ENCODE measurements around the gene PLK4.
A peak's percentile ranks its signal among the peaks of the same experiment; 100 is the strongest.
"Not testable (repeated sequence)": the region's sequence is repeated elsewhere in the genome, so short reads cannot be mapped to it uniquely, and the experiment has no call there.

PLK4 gene

DNA sequence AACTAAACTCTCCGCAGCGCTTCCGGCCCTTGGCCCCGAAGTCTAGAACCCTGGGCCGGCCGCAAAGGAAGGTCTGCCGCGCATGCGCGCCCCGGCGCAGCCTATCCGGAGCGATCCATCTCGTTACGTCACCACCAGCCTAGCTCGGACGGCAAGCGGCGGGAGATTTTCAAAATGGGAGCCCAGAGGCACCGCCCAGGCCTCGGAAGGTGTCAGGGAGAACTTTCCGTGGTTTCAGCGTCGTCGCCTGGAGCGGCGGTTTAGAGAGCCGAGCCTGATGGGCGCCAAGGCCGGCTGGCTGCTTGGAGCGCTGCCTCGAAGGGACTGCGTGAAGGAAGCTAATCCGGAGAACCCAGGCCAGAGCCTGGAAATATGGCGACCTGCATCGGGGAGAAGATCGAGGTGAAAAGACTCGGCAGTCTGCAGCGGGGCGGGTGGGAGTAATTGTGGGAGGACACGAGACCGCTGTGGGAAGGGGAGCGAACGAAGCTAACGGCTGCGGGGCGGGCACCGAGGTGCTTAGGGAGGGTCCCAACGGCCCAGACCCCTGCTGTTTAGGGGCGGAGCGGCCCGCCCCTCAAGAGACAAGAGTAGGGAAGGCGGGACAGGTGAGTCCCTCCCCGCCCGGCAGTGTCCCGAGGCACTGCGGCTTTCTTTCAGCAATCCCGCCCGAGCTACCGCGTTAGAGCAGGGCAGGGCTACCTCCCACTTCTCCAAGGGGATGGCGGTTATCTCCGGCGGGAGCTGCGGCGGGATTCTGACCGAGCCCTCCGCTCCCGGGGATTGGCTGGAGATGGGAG, at the start of gene PLK4:
Gene PLK4 (plus strand): TSS at position 131 of the 800 bp plus-strand sequence. CDS start 242 bp downstream, at position 373.
- peak; percentile 84 for DNase-seq

DNA sequence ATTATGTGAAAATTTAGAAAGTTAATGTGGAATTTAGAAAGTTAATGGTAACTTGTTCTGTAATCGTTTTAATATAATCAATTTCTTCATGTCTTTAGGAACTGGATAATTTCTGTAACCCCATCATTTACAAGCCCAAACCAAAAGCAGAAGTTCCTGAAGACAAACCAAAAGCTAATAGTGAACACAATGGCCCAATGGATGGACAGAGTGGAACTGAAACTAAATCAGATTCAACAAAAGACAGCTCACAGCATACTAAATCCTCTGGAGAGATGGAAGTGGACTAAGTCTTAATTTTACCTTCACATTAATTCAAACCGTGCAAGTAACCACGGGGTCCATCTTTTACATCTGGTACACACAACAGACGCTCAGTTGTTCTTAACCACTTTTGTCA, 48.1 kb upstream of the PLK4 start:
- no peak for DNase-seq

DNA sequence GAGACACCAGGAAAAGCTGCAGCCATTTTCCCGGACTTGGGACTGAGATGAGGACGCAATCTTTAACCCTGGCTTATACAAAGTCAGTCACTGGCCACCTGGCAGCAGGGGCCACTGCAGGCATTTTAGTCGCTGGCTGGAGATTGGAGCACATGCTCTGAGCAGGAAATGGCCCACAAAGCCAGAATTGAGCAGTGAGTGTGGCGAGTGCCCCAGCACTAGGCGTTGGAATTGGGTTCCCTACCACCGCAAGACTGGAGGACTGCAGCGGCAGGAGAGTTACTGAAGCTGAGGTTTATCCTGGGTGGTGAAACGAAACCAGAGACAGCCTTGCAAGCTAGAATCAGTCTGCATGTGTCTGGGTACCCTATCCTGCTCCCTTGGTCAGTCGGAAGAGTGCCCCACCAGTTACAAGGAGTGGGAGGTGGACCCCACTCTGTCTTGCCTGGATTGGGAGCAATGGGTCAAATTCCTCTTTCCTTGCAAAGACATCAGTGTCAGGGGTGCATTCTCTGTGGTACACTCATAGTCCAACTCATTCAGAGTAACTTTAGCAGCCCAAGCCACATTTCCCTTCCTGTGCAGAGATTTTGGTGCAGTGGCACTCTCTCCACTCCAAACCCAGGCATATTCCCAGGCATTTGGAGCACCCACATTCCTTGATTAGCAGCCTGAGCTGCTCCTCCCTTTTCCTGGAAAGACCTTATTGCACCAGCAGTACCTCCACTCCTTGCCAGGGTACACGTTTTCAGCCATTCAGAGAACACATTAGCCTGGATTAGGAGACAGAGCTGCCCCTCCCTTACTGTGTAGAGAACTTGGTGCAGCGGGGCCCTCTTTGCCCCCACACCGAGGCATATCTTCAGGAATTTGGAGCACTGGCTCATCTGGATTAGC, 36.7 kb upstream of the PLK4 start:
- no peak for DNase-seq

DNA sequence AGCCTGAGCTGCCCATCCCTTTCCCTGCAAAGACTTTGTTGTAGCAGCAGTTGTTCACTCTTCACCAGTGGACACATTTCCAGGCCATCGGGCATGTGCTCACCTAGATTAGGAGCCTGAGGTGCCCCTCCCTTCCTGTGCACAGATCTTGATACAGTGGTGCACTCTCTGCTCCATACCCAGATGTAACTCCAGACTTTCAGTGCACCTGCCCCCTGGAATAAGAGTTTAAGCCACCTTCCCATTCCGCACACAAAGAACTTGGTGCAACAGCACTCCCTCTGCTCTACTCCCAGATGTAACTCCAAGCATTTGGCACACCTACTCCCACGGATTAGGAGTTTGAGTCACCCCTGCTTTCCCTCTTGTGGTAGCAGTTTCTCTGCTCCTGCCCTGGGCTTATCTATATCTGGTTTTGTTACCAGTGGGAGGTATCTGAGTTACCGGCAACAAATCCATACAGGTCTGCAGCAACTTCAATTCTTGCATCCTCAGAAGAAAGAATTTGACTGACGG, 36.0 kb upstream of the PLK4 start:
- DNase-seq = no peak

DNA sequence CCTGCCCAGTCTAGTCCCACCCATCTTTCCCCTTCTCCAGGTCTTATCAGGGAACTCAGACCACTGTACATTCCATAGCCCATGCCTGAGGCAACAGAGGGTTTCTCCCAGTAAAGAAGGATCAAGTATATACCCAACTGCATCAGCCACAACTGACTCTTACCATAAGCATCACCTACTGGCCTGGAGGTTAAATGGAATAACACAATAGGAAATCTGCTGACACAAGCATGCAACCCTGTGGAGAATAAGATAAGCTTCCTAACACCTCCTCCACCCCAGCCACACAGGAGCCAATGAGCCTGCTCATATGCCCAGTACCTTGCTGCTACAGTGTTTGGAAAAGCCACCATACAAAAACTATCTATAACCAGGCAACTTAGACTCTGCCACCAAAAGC, 34.6 kb upstream of the PLK4 start:
- no peak for DNase-seq

DNA sequence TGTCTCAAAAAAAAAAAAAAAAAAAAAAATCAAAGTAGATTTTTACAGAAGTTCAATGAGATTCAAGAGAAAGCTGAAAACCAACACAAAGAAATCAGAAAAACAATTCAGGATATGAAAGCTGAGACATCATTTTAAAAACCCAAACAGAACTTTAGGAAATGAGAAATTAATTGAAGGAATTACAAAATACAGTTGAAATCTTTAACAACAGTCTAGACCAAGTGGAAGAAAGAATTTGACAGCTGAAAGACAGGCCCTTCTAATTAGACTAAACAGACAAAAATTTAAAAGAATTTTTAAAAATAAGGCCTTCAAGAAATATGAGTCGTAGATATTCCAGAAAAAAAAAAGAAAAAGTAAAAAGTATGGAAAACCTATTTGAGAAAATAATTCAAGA, 33.9 kb upstream of the PLK4 start:
- DNase-seq = no peak

DNA sequence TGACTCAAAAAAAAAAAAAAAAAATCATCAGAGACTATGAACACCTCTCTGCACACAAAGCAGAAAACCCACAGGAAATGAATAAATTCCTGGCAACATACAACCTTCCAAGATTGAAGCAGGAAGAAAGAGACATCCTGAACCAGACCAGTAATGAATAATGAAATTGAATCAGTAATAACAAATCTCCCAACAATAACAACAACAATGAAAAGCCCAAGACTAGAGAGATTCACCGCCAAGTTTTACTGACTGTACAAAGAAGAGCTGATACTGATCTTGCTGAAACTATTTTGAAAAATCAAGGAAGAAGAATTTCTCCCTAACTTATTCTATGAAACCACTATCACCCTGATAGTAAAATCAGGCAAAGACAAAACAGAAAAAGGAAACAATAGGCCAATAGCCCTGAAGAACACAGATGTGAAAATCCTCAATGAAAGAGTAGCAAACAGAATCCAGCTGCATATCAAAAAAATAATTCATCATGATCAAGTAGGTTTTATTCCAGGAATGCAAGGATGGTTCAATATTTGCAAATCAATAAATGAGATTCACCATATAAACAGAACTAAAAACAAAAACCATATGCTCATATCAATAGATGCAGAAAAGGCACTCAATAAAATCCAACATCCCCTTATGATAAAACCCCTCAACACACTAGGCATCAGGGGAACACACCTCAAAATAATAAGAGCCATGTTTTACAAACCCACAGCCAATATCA, 31.0 kb upstream of the PLK4 start:
- DNase-seq = no peak

DNA sequence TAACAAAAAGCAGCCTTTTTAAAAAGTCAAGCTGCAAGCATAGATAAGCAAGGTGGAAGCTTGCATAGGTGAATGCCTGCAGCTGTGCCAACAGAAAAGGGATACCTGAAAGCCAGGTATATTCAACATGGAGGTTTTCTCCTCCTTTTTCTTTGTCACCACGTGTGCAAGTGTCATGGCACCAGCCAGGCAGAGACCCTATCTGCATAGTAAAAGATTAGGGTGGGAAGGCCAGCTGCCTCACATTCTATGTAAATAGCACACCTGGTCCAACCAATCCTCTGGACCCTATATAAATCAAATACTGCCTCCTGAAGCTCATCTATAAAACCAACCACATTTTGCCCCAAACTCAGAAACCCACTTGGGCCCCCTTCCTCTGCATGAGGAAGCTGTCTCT, 28.0 kb upstream of the PLK4 start:
- DNase-seq = no peak

DNA sequence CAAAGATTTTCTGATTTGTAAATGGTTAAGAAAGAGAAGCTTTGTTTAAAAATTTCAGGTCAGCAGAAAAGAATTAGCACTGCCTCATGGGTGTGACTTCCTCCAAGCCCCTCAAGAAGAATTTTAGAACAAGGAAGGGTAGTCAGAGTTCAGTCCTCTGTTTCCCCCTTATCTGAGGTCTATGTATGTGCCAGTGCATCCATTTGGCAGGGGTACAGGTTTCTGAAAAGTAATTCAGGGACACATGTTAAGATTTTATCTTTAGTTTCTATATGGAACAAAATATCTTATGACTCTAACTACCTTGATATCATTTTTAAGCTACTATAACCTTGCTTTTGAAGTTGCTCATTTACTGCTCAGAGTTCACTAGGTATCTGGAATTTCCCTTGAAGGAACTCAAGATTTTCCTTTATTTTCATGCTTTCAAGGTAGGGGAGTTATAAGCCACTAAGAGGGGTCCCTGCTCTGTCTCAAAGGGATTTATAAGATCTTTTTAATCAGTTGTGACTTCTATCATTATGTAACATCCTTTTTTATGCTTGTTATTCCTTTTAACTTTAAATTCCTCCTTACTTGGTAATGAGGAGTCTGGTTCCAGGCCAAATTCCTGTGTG, 24.4 kb upstream of the PLK4 start:
- DNase-seq = no peak

DNA sequence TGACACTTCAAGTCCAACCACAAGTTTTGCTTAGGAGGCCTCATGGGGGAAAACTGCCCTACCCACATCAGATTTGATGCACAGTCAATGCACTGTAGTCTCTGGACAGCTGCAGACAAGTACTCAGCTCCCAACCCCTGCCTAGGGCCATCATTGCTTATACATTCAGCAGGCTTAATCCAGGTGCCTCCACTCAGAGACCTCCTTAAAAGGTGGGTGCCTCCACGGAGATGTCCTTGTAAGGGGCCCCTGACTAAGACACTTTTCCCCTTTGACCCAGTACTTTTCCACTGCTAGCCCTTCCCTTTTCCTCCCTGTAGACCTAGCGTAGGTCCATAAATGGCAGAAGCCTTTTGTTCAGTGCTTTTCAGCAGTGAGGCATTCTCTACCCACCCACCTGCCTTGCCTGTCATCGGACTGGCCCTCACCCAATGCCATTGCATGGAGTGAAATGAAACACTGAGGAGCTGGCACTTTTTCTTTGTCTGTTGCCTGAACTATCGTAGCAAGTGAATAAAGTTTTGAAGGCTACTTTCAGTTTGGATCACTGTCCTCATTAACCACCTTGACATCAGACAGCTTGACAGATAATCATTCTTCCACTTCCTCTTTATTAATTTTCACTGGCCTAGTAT, 23.8 kb upstream of the PLK4 start:
- DNase-seq = no peak

DNA sequence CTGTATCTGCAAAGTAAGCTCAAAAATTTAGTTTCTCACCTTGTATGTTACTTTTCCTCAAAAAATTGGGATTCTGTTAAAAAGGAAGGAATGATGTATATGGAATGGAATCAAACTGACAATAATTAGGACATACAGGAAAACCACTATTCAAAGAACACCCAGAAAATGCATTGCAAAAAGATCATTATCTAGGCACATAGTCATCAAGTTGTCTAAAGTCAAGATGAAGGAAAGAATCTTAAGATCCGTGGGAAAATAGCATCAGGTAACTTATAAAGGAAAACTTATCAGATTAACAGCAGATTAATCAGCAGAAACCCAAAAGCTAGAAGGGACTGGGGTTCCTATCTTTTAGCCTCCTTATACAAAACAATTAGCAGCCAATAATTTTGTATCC, 23.1 kb upstream of the PLK4 start:
- no peak for DNase-seq

DNA sequence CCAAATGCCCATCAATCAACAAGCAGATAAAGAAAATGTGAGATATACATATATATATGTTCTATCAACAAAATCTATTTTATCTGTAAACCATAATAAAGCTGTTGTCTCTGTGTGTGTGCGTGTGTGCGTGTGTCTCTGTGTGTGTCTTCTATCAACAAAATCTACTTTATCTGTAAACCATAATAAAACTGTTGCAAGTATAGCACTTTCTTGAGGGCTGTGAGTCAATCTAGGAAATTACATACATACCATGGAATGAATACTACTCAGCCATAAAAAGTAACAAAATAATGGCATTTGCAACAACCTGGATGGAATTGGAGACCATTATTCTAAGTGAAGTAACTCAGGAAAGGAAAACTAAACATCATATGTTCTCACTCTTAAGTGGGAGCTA, 12.5 kb upstream of the PLK4 start:
- no peak for DNase-seq

DNA sequence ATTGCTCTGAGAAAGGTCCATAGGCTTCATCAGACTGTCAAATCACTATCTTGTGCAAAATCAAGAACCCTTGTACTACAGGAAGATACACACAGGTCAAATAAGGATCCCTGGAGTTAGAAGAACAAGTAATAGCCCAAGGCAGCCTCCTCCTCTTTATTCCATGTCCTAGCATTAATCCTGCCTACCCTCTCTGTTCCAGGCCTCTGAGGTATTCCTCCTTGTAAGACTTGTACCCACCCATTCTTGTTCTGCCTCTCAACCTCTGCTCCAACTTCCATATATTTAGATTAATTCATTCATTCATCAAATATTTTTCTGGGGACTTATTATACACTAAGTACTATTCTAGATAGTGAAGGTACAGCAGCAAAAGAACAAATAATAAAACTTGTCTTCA, 10.4 kb upstream of the PLK4 start:
- no peak for DNase-seq

DNA sequence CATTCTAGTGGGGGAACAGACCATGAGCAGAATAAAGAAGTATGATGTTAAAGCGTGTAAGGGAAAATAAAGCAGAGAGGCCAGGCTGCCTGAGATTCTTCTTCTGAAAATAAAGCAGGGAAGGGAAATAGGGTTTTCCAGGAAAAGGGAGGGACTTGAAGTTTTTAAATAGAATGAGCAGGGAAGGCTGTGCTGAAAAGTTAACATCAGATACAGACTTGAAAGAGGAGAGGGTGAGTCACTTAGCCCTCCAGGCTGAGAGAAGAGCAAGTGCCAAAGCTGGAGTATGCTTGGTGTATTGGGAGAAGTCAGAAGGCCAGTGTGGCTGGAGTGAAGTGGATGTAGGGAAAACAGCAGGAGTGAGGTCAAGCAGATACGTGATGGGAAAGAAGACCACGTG, 10.0 kb upstream of the PLK4 start:
- DNase-seq = no peak

DNA sequence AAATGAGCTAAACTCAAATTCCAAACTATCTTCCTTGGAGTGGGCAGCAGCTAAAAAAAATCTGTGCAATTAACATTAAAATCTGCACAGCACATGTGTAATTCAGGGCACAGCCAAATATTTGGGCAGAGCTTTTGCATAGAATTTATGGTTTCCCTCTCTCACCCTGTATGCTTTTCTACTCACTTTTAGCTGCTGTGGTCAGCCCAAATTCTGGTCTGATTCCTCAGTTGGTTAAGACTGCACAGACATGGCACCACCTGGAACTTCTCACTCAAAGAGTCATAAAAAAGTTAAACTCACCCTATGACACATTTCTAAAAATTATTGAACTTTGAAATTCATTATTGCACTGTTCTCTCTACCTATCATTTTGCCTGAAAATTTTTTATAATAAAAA, 4.9 kb upstream of the PLK4 start:
- DNase-seq = no peak

DNA sequence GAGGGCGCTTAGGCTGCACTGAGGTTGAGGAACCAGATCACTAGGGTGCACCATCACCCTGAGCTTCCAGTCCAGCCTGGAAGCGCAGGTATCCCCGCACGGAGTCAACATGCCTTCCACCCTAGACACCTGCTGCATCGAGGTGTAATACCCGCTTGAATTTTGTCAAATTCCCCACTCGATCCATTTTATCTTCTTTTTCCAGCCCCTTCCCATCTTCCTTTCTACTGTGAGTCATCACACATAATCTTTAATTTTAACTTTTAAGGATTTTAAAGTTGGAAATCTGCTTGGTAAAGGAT, 821 bp downstream of the PLK4 start:
- no peak for DNase-seq

DNA sequence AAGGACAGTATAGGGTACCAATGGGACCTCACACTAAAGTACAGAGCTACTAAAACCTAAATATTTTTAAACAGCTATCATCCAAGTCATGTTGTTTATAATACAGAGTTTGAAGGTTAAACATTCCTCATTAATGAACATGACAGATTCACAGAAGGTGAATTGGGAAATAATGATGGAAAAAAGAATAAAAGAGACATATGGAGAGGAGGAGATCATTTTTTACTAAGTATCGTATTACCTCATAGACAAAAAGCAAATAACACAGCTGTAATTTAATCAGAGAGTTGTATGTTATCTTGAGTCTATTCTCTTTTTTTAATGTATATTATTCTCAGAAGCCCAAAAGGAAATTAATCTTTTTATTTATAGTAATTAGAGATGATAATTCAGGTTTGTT, 7.9 kb downstream of the PLK4 start:
- no peak for DNase-seq

DNA sequence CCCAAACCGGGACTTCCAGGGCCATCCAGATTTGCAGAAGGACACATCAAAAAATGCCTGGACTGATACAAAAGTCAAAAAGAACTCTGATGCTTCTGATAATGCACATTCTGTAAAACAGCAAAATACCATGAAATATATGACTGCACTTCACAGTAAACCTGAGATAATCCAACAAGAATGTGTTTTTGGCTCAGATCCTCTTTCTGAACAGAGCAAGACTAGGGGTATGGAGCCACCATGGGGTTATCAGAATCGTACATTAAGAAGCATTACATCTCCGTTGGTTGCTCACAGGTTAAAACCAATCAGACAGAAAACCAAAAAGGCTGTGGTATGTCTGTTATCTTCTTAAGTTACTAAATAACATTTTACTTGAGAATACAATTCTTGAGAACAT, 9.2 kb downstream of the PLK4 start:
- DNase-seq = no peak

DNA sequence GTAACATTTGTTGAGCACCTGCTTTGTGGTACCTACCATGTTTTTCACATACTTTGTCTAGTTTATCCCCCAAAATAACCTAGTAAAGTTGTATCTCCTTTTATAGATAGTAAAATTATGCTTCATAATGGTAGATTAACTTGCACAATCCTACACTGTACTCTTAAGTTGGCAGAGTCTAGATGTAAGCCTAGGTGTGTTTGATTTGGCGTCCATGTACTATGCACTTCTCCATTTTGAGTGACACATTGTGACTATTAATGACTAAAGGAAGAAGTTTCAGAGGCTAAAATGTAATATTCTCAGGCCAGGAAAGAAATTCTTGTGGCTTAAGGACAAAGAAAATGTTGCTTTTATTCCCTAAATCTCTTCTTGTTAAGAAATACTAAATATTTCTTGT, 15.4 kb downstream of the PLK4 start:
- DNase-seq = no peak

DNA sequence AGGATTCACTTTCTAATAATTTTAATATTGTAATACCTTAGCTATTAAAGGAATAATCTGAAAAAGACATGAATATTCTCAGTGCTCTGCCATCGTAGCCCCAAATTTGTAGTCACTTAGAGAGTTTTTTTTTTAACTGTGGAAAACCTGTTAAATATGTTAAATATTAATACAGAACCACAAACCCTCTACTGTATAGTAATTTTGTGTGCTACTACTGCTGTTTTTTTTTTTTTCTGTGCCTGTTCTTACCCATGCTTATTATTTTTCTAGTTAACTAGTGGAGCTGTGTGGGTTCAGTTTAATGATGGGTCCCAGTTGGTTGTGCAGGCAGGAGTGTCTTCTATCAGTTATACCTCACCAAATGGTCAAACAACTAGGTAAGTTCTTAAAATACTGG, 15.8 kb downstream of the PLK4 start:
- DNase-seq = no peak

DNA sequence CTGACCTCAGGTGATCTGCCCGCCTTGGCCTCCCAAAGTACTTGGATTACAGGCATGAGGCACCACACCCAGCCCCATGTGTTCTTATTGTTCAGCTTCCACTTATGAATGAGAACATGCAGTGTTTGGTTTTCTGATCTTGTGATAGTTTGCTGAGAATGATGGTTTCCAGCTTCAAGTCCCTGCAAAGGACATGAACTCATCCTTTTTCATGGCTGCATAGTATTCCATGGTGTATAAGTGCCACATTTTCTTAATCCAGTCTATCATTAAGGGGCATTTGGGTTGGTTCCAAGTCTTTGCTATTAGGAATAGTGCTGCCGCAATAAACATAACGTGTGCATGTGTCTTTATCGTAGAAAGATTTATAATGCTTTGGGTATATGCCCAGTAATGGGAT, 19.0 kb downstream of the PLK4 start:
- not testable (repeated sequence) for DNase-seq

DNA sequence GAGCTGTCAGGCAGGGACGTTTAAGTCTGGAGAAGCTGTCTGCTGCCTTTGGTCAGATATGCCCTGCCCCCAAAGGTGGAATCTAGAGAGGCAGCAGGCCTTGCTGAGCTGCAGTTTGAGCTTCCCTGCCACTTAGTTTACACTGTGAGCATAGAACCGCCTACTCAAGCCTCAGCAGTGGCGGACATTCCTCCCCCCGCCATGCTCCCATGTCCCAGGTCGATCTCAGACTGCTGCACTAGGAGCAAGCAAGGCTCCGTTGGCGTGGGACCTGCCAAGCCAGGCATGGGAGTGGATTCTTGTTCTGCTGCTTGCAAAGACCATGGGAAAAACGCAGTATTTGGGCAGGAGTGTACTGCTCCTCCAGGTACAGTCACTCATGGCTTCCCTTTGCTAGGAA, 24.3 kb downstream of the PLK4 start:
- DNase-seq = no peak

DNA sequence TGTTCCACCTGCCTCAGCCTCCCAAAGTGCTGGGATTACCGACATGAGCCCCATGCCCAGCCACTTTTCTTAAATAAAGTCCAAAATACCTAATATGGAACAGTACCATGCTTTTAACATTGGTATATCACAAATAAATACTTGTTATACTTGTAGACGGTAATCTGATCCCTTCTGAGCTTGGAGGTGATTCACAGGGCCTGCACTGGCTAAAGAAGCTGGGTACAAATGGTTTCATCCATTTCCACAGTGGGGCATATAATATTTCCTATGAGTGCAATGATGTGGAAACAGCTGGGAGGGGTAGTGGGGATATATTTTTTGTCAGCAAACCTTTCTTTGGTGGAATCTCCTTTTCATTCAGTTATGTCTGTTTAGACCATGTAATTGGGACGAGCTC, 35.8 kb downstream of the PLK4 start:
- no peak for DNase-seq
